ENCODE measurements around the gene IGF2BP1. TPM values are rescaled to one million over a fixed set of nuclear protein-coding genes. Genes with fewer than 3 reads are reported as not detected.
"Not testable (repeated sequence)": the region's sequence is repeated elsewhere in the genome, so short reads cannot be mapped to it uniquely, and the experiment has no call there.

The IGF2BP1 gene
- total RNA-seq, 1 donor from 2014 or later = 4.5 TPM

- DNase-seq = no peak
Observed at GRCh38 chr17:49020609-49021008, 23.4 kb downstream of the IGF2BP1 start.

- no peak for DNase-seq
Observed at GRCh38 chr17:49021095-49021767, 24.0 kb downstream of the IGF2BP1 start.

- no peak for DNase-seq
Observed at GRCh38 chr17:49021768-49022103, 24.6 kb downstream of the IGF2BP1 start.

- DNase-seq = peak; percentile 75
Observed at GRCh38 chr17:49022391-49022941, 25.3 kb downstream of the IGF2BP1 start.

GRCh38 chr17:49024523-49024922, 27.3 kb downstream of the IGF2BP1 start:
- no peak for DNase-seq

GRCh38 chr17:49026447-49026846, 29.3 kb downstream of the IGF2BP1 start:
- DNase-seq = not testable (repeated sequence)

GRCh38 chr17:49028271-49028670, 31.1 kb downstream of the IGF2BP1 start:
- DNase-seq = no peak

GRCh38 chr17:49029801-49030200, 32.6 kb downstream of the IGF2BP1 start:
- DNase-seq = no peak

- peak; percentile 92 for DNase-seq
Observed at GRCh38 chr17:49031965-49032928, 35.1 kb downstream of the IGF2BP1 start.

GRCh38 chr17:49035470-49036269, 38.5 kb downstream of the IGF2BP1 start:
- DNase-seq = peak; percentile 73

- no peak for DNase-seq
Observed at GRCh38 chr17:49036270-49036626, 39.1 kb downstream of the IGF2BP1 start.

- no peak for DNase-seq
Observed at GRCh38 chr17:49038138-49038537, 41.0 kb downstream of the IGF2BP1 start.

- DNase-seq = no peak
Observed at GRCh38 chr17:49038544-49038943, 41.4 kb downstream of the IGF2BP1 start.

GRCh38 chr17:49039518-49039917, 42.3 kb downstream of the IGF2BP1 start:
- not testable (repeated sequence) for DNase-seq

GRCh38 chr17:49041527-49041926, 44.3 kb downstream of the IGF2BP1 start:
- no peak for DNase-seq

- DNase-seq = no peak
Observed at GRCh38 chr17:49045376-49045775, 48.2 kb downstream of the IGF2BP1 start.

GRCh38 chr17:49046912-49047311, 49.7 kb downstream of the IGF2BP1 start:
- DNase-seq = no peak

- no peak for DNase-seq
Observed at GRCh38 chr17:49049265-49049664, 52.1 kb downstream of the IGF2BP1 start.

- no peak for DNase-seq
Observed at GRCh38 chr17:49050611-49051010, 53.4 kb downstream of the IGF2BP1 start.

GRCh38 chr17:49051269-49051668, 54.1 kb downstream of the IGF2BP1 start:
- DNase-seq = no peak

- no peak for DNase-seq
Observed at GRCh38 chr17:49053171-49053829, 56.1 kb downstream of the IGF2BP1 start.
